ENCODE results near the gene STK32C.

STK32C gene

GRCh38 chr10:132307823-132308586 is at the start of gene STK32C:
STK32C (minus strand) TSS chr10:132307950; CDS start chr10:132307833, 117 bp downstream.
- DNase-seq = peak; percentile 96

- no peak for DNase-seq
Measured at GRCh38 chr10:132356621-132357195, 49.0 kb upstream of the STK32C start.

- DNase-seq = no peak
Measured at GRCh38 chr10:132355754-132356153, 48.0 kb upstream of the STK32C start.

- DNase-seq = no peak
Measured at GRCh38 chr10:132355297-132355696, 47.5 kb upstream of the STK32C start.

- no peak for DNase-seq
Measured at GRCh38 chr10:132354356-132355094, 46.8 kb upstream of the STK32C start.

- no peak for DNase-seq
Measured at GRCh38 chr10:132353456-132354355, 46.0 kb upstream of the STK32C start.

- DNase-seq = peak; percentile 22
Measured at GRCh38 chr10:132352462-132353308, 44.9 kb upstream of the STK32C start.

- no peak for DNase-seq
Measured at GRCh38 chr10:132351611-132352010, 43.9 kb upstream of the STK32C start.

- DNase-seq = no peak
Measured at GRCh38 chr10:132350946-132351345, 43.2 kb upstream of the STK32C start.

- no peak for DNase-seq
Measured at GRCh38 chr10:132350391-132350790, 42.6 kb upstream of the STK32C start.

GRCh38 chr10:132349766-132350165 is 42.0 kb upstream of the STK32C start:
- DNase-seq = no peak

GRCh38 chr10:132347931-132348267 is 40.1 kb upstream of the STK32C start:
- no peak for DNase-seq

- no peak for DNase-seq
Measured at GRCh38 chr10:132347211-132347930, 39.6 kb upstream of the STK32C start.

GRCh38 chr10:132346806-132347205 is 39.1 kb upstream of the STK32C start:
- no peak for DNase-seq

GRCh38 chr10:132345345-132345744 is 37.6 kb upstream of the STK32C start:
- no peak for DNase-seq

- DNase-seq = no peak
Measured at GRCh38 chr10:132344386-132344785, 36.6 kb upstream of the STK32C start.

GRCh38 chr10:132342553-132342952 is 34.8 kb upstream of the STK32C start:
- DNase-seq = no peak

- no peak for DNase-seq
Measured at GRCh38 chr10:132341781-132342180, 34.0 kb upstream of the STK32C start.

GRCh38 chr10:132341017-132341416 is 33.3 kb upstream of the STK32C start:
- no peak for DNase-seq

- no peak for DNase-seq
Measured at GRCh38 chr10:132339276-132339675, 31.5 kb upstream of the STK32C start.

- no peak for DNase-seq
Measured at GRCh38 chr10:132338876-132339275, 31.1 kb upstream of the STK32C start.
